HG03521 (cell line): ENCODE data around the gene PRKN.

Experiments used
- ATAC-seq: cut with Tn5 transposase; IDR thresholded peaks from one replicate; pipeline ENCODE4 v1.9.1; 2021; ENCODE audit warnings: mild to moderate bottlenecking, moderate library complexity; ENCODE audit not compliant: unreplicated experiment

The PRKN gene

DNA sequence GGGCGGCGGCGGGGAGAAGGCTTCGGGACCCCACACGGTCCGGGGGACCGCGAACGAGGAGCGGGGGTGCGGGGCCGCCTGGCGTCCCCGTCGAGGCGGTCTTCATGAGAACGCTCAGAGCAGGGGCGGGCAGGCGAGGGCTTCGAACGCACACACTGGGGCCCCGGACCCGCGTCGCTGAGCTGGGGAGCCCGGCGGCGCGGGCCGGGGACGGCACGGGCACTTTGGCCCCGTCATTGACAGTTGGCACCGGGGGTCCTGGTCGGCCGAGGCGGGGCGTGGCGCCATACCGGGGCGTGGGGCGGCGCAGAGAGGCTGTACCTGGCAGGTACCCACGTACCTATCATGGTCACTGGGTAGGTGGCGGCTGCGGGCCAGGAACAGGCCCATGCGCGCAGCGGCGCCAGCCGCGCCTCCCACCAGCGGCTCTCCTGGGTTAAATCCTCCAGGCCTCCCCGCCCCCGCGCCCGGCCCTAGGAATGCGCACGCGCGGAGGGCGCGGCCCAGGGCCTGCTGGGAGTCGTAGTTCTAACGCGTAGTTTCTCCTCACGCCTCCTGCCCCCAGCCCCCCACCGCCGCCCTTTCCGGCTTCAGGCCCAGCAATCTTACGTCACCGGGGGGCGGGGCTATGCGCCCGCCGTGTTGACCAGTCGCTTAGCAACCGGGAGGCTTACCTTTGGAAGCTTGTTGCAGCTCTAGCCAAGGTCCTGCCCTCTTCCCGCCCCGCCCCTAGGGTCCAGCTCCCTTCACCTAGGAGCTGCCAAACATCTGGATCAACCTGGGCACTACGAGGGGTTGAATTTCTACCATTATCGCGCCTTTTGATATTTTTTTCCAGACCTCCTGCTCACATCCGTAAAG, at the start of gene PRKN, which contains the start of gene PACRG:
Gene PRKN (minus strand): TSS at position 445 of the 861 bp plus-strand sequence.
Gene PACRG (plus strand): TSS at position 653 of the 861 bp plus-strand sequence.
- ATAC-seq: peak; percentile 98

DNA sequence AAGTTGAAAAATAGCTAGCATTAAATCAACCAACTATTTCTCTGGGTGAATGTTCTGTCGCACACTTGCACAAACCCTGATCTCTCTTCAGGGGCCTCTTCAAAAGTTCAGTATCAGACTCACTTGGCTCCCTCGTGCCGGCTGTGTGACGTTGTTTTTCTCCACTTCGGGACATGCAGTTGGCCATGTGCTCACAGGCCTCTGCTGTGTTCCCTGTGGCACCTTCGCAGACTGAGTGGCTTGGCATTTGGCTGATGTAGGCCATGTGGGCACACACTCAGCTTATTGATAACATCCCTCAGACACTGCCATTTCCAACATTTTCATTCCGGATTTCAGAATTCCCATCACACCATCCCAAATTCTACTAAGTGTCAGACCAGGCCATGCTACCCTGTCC, 49.5 kb upstream of the PRKN start:
- ATAC-seq: no peak

DNA sequence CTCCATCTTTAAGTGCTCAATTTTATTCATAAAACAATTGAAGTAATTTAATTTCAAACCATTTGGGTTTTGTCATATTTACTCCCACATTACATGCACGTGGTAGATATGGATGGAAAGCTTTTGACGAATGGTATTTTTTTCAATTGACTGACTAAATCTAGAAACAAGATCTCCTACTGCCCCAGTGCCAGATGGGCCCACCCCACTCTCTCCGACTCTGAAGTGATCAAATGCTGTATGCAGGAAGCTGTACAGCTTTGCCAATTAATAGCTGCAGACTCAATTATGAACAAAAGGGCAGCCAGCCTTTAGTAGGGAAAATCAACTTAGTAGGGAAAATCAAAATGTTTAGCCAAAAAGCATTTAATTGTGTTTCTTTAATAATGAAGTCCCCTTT, 46.4 kb upstream of the PRKN start:
- ATAC-seq: no peak

DNA sequence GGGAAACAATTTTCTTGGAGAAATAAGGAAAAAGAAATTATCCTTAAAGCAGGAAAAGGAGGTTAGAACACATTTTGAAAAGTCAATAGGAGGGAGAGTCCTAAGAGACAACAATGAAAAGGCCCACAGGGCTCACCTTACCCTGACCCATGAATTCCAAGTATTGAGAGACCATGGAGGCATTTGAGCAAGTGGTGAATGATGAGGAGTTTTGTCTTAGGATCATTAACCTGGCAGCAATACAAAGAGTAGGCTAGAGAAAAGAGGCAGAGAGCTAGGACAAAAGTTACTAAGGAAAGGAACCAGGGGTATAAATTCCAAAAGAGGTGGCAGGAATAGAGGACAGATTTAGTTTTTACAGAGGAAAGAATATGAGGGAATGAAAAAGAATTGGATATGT, 44.9 kb upstream of the PRKN start:
- no peak for ATAC-seq

DNA sequence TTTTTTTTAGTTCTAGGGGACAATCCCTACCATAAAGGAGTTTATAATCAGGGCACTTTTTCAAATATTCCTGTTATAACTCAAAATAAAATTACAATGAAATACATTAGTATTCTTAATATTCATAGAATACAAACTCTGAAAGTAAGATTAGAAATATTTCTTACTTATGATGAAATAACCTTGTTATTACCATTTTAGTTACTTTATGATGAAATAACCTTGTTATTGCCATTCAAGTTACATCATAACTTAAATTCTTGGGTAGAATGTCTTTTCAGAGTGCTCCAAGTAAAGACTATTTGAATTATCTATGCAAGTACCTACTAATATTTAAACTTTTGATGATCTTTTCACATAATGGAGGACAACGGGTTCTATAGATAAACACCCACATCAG, 43.4 kb upstream of the PRKN start:
- no peak for ATAC-seq

DNA sequence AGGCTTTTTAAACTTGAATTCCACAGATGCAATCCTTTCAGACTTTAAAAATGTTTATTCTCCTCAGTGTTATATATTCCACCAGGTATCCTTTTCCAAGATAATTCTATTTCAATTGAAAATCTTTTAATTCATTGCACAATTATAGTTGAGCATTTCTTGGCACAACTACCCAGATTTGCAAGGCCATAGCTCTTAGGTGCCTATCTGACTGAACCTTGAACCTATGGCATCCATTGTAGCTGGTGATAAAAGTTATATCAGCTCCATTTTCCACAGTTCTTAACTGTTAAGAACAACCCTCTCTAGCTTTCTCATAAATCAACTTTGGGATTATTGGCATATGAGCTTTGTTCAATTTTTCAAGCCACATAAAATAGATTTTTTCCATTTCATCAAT, 42.6 kb upstream of the PRKN start:
- no peak for ATAC-seq

DNA sequence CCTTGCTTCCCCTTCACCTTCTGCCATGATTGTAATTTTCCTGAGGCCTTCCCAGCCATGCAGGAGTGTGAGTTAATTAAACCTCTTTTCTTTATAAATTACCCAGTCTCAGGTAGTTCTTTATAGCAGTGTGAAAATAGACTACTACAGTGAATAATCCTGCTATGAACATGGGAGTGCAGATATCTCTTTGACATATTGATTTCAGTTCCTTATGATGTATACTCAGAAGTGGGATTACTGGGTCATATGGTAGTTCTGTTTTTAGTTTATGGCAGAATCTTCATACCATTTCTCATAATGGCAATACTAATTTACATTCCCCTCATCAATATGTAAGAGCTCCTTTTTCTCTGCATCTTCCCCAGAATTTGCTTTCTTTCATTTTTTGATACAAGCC, 26.2 kb upstream of the PRKN start:
- no peak for ATAC-seq

DNA sequence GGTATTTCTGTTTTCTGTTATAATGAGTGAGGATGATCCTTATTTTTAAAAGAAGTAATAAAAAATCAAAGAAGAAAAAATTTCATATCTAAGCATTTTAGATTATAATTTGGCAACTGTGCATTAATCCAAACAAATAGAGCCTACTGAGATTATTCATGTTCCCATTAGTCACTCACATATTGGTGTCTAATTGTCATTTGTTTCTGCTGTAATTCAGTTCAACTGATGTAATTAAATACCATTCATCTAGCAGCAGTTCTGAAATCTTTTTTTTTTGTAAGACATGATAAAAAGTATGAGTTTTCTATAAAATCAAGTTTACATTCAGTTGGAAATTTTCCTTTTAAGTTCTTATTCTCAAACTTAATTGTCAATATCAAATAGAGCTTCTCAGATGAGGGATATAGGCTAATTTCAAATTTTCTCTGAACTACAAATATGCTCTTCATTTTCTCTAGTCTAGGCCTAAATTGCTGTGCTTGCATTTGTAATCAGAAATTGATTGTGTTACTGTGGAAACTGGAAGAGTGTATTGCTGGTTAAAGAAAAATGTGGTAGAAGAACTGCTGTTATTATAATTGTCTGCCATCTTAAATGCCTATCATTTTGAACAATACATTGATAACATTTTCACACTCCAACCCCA, 23.8 kb upstream of the PRKN start:
- ATAC-seq: no peak

DNA sequence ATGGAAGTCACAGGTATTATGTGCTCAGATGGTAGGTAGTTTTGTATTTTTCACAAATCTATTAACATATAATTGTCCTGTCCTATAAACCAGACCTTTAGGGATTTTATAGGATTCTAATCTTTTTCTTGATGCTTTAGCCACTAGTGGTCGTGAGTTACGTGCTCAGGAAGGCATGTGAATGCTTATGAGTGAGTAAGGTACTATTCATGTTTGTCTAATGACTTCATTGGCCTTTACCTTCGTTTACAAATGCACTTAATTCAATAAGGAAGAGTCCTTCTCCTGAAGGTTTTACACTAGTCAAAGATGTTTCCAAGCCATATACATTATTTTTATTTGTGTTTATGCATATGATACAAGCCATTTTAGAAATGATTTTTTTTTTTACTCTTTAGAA, 23.2 kb upstream of the PRKN start:
- no peak for ATAC-seq

DNA sequence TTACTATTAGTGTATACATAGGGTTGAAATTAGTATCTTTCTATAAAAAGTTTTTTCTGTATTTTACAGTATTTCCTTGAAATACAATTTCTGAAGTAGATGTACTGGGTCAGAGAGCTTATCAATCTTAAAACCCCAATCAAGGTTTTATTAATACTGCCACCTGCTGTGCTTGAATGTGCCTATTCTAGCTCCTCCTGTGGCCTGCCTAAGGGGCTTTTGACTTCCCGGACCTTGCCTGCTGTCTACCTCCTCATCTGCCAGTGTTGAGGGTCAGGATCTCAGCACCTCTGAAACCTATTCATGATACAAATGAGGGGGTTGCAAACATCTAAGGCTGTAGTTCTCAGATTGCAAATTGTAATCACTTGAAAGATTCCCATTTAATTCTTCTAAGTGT, 9.4 kb upstream of the PRKN start:
- ATAC-seq: no peak

DNA sequence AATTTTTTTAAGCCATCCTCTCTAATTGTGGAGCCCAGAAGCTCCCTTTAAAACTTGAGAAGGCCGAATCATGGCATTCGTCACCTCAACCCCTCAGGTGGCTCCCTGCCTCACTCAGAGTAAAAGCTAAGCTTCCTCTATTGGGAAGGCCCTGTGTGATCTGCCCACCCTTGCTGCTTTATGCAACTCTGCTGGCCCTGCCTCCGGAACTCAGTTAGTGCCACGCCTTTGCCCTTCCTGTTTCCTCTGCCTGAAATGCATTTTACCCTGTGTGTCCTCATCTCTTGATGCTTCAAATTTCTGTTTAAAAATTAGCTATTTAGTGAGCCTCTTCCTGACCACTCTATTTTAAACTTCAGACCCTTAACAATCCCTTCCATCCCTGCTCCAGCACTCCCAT, 5.9 kb upstream of the PRKN start:
- ATAC-seq: no peak

DNA sequence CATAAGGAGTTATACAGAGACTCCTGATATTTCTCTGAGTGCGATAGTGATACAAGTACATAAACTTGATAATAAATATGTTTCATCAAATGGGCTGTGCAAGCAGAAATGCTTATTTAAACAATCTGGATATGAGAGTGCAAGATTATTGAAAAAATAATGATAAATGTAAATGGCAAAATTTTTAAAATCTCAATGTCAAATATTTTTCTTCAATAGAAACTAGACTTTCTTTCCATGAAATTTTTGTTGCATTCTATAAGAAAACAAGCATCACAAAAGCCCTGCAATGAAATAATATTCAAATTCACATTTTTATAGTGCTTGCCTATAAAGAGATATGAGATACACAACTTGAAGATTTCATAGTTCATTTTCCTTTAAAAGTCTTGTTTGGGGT, 2.9 kb upstream of the PRKN start:
- no peak for ATAC-seq

DNA sequence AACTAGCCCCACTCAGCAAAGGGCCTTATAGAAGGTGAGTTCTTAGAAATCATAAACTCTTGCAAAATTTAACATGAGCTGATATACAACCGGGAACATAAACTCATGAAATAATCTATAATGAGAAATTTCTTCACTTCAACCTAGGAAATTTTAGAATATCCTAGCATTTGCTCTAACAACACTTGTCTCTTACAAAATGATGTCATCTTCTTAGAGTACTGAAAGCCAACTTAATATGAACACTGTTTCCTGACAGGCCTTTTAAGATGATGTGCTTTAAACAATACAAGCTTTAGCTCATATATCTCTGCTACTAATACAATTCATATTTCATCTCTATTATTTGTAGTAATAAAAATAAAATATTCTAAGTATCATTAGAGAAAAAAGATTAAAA, 1.1 kb upstream of the PRKN start:
- ATAC-seq: no peak

DNA sequence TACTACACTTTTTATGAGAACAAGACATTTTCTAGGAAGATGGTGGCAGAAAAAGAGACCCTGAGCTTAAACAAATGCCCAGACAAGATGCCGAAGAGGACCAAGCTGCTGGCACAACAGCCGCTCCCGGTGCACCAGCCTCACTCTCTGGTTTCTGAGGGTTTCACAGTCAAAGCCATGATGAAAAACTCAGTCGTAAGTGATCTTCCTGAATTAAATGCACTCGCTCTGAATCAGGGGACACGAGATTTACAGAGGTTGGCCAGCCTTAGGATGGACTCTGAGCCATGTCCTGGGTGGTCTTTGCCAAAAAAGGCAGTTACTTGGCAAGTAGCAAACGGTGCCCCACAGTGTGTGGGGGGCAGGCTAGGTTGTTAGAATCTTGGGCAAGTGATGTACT, 631 bp upstream of the PRKN start:
- no peak for ATAC-seq

DNA sequence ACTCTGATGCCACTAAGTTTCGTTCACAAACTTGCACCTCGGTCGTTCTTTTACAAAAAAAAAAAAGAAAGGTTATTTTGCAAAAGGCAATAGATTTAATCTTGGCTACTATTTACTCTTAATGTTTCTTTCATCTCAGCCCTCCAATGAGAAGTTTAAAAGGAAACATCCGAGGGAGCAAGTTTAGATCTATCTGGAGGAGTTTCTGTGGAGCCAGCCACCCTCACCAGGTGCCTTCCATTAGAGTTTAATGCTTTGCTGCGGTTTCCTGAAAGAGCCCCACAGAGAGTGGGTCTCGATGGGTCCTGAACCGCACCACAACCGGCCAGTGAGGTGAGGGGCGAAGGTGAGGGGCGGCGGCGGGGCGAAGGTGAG, 632 bp downstream of the PRKN start:
- peak; percentile 0 for ATAC-seq

DNA sequence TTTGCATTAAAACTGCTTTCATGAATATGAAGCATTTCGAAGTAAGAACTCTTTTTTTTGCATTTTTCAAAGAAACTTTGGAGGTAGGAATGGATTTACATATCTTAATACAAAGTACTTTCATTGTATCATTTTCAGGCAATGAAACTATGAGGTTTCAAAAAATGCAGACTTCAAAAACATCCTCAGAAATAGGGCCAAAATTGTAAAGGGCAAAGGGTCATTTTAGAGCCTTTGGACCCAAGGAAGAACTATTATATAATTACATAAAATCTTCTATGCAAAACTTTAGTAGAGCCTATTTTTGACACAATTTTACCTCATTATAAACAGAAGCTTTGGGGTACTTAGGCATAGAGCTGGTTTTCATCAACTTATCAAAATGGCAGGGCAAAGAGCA, 4.9 kb downstream of the PRKN start:
- ATAC-seq: no peak

DNA sequence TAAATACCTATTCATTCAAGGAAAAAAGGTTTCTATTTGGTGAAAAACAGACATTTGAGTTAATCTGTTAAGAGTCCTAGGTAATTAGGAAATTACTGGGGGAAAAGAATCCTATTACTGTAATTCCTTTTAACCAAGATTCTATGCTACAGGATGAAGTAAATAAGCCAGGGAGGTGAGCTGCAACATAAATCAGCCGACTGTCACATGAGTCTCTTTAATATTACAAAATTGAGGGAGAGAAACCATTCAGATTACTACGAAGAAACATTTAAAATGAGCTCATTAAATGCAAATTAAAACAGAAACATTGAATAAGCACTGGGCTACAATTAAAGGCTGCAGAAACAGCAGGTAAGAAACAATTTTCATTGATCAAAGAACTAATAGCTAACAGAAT, 5.3 kb downstream of the PRKN start:
- ATAC-seq: no peak

DNA sequence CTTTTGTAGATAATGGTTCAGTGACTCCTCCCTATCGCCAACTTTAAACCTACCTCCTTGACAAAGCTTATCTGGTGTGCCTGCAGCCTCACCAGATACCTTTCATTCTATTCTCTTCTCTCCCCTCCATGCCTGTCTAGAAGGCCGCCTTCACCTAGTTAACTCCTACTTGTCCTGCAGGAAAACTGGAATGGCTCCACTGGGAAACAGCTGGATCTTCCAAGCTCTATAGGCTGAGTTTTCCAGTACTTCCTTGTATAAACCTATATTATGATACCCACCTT, 6.2 kb downstream of the PRKN start:
- no peak for ATAC-seq

DNA sequence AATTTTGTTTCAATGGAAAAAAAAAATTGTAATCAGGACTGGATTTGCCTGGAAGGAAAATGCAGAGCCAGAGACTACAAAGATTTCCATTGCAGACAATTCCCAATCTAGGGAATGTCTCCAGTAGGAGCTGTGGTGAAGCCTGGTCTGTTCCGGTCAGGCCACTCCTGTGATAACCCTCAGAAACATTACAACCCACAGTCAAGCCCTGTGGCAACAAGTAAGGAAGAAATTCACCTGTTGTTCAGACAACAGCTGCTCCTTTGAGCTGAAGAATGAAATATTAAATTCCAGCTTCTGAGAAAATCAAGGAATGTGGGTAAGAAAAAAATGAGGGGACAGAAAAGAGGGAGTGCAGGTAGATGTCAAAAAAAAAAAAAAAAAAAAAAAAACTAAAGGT, 8.0 kb downstream of the PRKN start:
- ATAC-seq: no peak

DNA sequence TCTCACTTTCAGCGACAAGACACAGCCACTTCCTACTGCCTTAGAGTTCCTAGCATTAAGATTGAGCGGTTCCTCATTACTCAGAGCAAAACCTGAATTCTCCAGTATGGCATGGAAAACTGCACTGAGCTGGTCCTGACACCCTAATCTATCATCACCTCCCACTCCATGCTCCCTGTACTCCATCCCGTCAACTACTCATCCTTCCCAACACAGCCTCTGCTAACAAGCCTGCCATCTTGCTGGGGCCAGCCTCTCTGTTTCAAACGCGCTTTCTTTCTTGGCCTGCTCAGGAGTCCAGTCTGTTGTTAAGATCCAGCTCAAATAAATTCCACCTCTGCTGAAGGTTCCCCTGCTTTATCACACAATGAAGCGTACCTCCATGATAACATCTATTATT, 12.0 kb downstream of the PRKN start:
- ATAC-seq: no peak

DNA sequence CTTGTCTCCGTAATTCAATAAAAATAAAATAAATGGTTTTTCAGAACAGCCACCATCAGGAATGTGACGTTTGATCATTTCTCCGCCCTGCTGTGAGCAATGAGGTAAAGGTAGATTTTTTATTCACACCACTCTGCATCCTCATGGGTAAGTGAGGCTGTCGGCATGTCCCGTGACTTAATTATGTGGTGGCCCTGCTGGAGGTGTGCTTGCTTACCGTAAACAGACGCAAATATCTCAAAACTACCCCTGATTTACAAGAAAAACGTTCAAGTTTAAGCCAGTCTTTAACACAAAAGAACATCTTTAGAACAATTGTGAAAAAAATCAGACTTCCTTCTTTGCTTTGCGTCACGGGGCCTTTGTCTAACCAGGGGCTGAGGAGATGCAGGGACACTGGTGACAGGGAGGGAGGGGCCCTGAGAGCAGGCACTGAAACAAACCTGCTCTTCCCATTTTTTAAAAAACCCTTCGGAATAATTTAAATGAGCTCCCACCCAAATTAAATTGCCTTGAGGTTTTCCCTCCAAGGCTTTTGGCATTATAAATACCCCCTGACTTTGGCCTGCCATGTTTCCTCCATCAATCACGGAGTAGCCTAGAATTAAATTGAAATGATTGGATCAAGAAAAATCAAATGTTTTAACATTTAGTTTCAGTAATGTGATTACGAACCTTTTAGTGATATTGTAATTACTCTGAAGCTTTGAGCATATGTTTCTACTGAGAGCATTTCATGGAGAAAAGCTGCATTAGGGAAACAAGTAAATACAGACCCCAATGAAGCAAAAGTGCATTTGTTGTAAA, 13.4 kb downstream of the PRKN start:
- no peak for ATAC-seq

DNA sequence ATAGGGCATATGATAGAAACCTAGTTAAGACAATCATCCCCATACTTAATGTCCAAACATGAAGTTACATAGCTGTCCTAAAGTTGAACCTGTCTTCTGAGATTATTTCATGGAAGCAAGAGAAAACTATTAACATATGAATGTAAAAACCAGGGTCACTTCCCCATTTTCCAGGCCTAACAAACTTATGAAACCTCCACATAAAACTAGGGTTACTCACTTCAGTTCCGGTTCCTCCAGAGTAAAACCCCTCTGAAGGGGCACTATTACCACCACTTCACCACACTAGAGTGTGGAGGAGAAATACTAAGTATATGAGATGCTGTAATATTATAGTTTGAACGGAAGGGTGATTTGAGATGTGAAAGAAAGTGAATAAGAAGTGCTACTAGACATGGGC, 14.9 kb downstream of the PRKN start:
- no peak for ATAC-seq
